H9 (cell line): ENCODE results near the gene C1QL1. TPM values are rescaled to one million over a fixed set of nuclear protein-coding genes. Genes with fewer than 3 reads are reported as not detected.

ENCODE experiments used
- DNase-seq: peaks from one replicate; pipeline ENCODE4 v3.0.0-alpha.2; 2017
- H2AFZ ChIP-seq: one replicate; pipeline ENCODE4 v1.6.1; 2013; ENCODE audit warnings: mild to moderate bottlenecking, low read length, control low read depth, moderate library complexity
- H2AK5ac ChIP-seq: 2 replicates; pipeline ENCODE4 v1.6.1; 2013; ENCODE audit warnings: low read length, control low read depth, mixed read lengths; ENCODE audit not compliant: insufficient read length
- H2BK120ac ChIP-seq: one replicate; pipeline ENCODE4 v1.6.1; 2013; ENCODE audit warnings: low read depth, mild to moderate bottlenecking, low read length, control low read depth, inconsistent platforms; ENCODE audit not compliant: poor library complexity, severe bottlenecking
- H2BK12ac ChIP-seq: 2 replicates; pipeline ENCODE4 v1.6.1; 2013; ENCODE audit warnings: low read length, control low read depth, mixed read lengths, low read depth; ENCODE audit not compliant: insufficient read length
- H2BK15ac ChIP-seq: 2 replicates; pipeline ENCODE4 v1.6.1; 2013; ENCODE audit warnings: low read depth, low read length, control low read depth
- H2BK20ac ChIP-seq: one replicate; pipeline ENCODE4 v1.6.1; 2013; ENCODE audit warnings: low read depth, mild to moderate bottlenecking, low read length, control low read depth, inconsistent platforms; ENCODE audit not compliant: poor library complexity, severe bottlenecking
- H2BK5ac ChIP-seq: 2 replicates; pipeline ENCODE4 v1.6.1; 2013; ENCODE audit warnings: low read length, control low read depth, mixed read lengths; ENCODE audit not compliant: insufficient read length
- H3K14ac ChIP-seq: 2 replicates; pipeline ENCODE4 v1.6.1; 2013; ENCODE audit warnings: low read length, control low read depth; ENCODE audit not compliant: insufficient read depth
- H3K18ac ChIP-seq: 2 replicates; pipeline ENCODE4 v1.6.1; 2013; ENCODE audit warnings: low read depth, mild to moderate bottlenecking, mixed read lengths, low read length, control low read depth; ENCODE audit not compliant: insufficient read length
- H3K23ac ChIP-seq: 2 replicates; pipeline ENCODE4 v1.6.1; 2013; ENCODE audit warnings: low read length, control low read depth, mixed read lengths, low read depth; ENCODE audit not compliant: insufficient read length
- H3K23me2 ChIP-seq: 2 replicates; pipeline ENCODE4 v1.6.1; 2013; ENCODE audit warnings: low read depth, mild to moderate bottlenecking, mixed read lengths, low read length, control low read depth; ENCODE audit not compliant: insufficient read length, poor library complexity, severe bottlenecking
- H3K27ac ChIP-seq: 2 replicates; pipeline ENCODE4 v1.5.1; 2013; ENCODE audit warnings: low read length, control low read depth, mixed read lengths, low read depth; ENCODE audit not compliant: insufficient read length
- H3K27me3 ChIP-seq: 2 replicates; pipeline ENCODE4 v1.6.1; 2013; ENCODE audit warnings: low read length, control low read depth, inconsistent platforms; ENCODE audit not compliant: insufficient read depth
- H3K4ac ChIP-seq: 2 replicates; pipeline ENCODE4 v1.6.1; 2013; ENCODE audit warnings: low read depth, mild to moderate bottlenecking, control low read depth, inconsistent platforms, low read length, moderate library complexity
- H3K4me1 ChIP-seq: 2 replicates; pipeline ENCODE4 v1.6.1; 2013; ENCODE audit warnings: low read length, control low read depth, inconsistent platforms; ENCODE audit not compliant: insufficient read depth
- H3K4me2 ChIP-seq: 2 replicates; pipeline ENCODE4 v1.6.1; 2013; ENCODE audit warnings: low read length, control low read depth, mixed read lengths; ENCODE audit not compliant: insufficient read length, insufficient read depth
- H3K56ac ChIP-seq: 2 replicates; pipeline ENCODE4 v1.6.1; 2013; ENCODE audit warnings: low read depth, mild to moderate bottlenecking, mixed read lengths, low read length, control low read depth; ENCODE audit not compliant: insufficient read length
- H3K79me1 ChIP-seq: 2 replicates; pipeline ENCODE4 v1.6.1; 2013; ENCODE audit warnings: low read depth, mild to moderate bottlenecking, moderate library complexity, low read length, control low read depth, inconsistent platforms; ENCODE audit not compliant: insufficient read depth, poor library complexity, severe bottlenecking
- H3K79me2 ChIP-seq: 2 replicates; pipeline ENCODE4 v1.6.1; 2013; ENCODE audit warnings: low read length, control low read depth, inconsistent platforms; ENCODE audit not compliant: insufficient read depth
- H3K9ac ChIP-seq: 2 replicates; pipeline ENCODE4 v1.6.1; 2013; ENCODE audit warnings: low read length, control low read depth, mixed read lengths; ENCODE audit not compliant: insufficient read length; ENCODE audit errors: extremely low read depth
- H3K9me3 ChIP-seq: one replicate; pipeline ENCODE4 v1.6.1; 2013; ENCODE audit warnings: low read depth, low read length, inconsistent platforms; ENCODE audit not compliant: control insufficient read depth
- H3T11ph ChIP-seq: one replicate; pipeline ENCODE4 v1.6.1; 2013; ENCODE audit warnings: mild to moderate bottlenecking, low read length, control low read depth, inconsistent platforms
- H4K20me1 ChIP-seq: one replicate; pipeline ENCODE4 v1.6.1; 2013; ENCODE audit not compliant: control insufficient read depth, insufficient read length, insufficient read depth
- H4K5ac ChIP-seq: 2 replicates; pipeline ENCODE4 v1.6.1; 2013; ENCODE audit warnings: low read depth, mild to moderate bottlenecking, mixed read lengths, low read length, control low read depth; ENCODE audit not compliant: insufficient read length
- H4K8ac ChIP-seq: replicated peaks from 2 replicates; pipeline ENCODE4 v1.6.1; 2013; ENCODE audit warnings: low read length, control low read depth, mixed read lengths, low read depth; ENCODE audit not compliant: insufficient read length
- H4K91ac ChIP-seq: 2 replicates; pipeline ENCODE4 v1.6.1; 2013; ENCODE audit warnings: low read depth, mild to moderate bottlenecking, moderate library complexity, mixed read lengths, low read length, control low read depth; ENCODE audit not compliant: insufficient read length
- H3K27ac Mint-ChIP-seq, 3 experiments: 2 replicates in 2 of 3; 3 replicates in 1 of 3; pipeline ENCODE4 v1.8.0; 2020 to 2021; ENCODE audit warnings: mixed read lengths in 3 of 3, mild to moderate bottlenecking in 1 of 3, moderate library complexity in 1 of 3
- H3K27me3 Mint-ChIP-seq: 2 replicates; pipeline ENCODE4 v1.8.0; 2021; ENCODE audit warnings: low read depth, mild to moderate bottlenecking, moderate library complexity, mixed read lengths
- H3K36me3 Mint-ChIP-seq, 3 experiments: 2 replicates in 2 of 3; 3 replicates in 1 of 3; pipeline ENCODE4 v1.8.0; 2020 to 2021; ENCODE audit warnings: low read depth in 3 of 3, mixed read lengths in 3 of 3; ENCODE audit not compliant: insufficient read depth in 1 of 3
- H3K4me1 Mint-ChIP-seq, 2 experiments: 2 replicates each; pipeline ENCODE4 v1.8.0; 2020; ENCODE audit warnings: mixed read lengths in 2 of 2
- H3K4me3 Mint-ChIP-seq, 2 experiments: 2 replicates in 1 of 2; 3 replicates in 1 of 2; pipeline ENCODE4 v1.8.0; 2020 to 2021; ENCODE audit warnings: mild to moderate bottlenecking in 2 of 2, mixed read lengths in 2 of 2, moderate library complexity in 1 of 2
- H3K9me3 Mint-ChIP-seq, 2 experiments: 2 replicates in 1 of 2; 3 replicates in 1 of 2; pipeline ENCODE4 v1.8.0; 2020; ENCODE audit warnings: mild to moderate bottlenecking in 2 of 2, mixed read lengths in 2 of 2, moderate library complexity in 1 of 2
- WGBS: extraction: QIAGEN DNeasy Blood & Tissue Kit; methylation state at CpG from one replicate; pipeline ENCODE4 v1.1.7; 2013; ENCODE audit warnings: missing lambda C conversion rate, low lambda C conversion rate, mixed read lengths; ENCODE audit not compliant: insufficient read length; ENCODE audit errors: extremely low coverage; 5-methylcytosine and 5-hydroxymethylcytosine counted together
- total RNA-seq: library from RNA; stranded (reverse); gene quantifications from 2 replicates; pipeline ENCODE4 v1.2.1, GENCODE V29; 2021
- TF ChIP-seq, protein P1 (sequence below): fragments of 200-600 bp; sonication (generic); conservative IDR thresholded peaks from 3 replicates; pipeline ENCODE4 v1.8.0; 2021; ENCODE audit warnings: antibody characterized with exemption, mild to moderate bottlenecking

C1QL1 gene
- total RNA-seq, 1 experiment from 2014 or later = 6.0 TPM

DNA sequence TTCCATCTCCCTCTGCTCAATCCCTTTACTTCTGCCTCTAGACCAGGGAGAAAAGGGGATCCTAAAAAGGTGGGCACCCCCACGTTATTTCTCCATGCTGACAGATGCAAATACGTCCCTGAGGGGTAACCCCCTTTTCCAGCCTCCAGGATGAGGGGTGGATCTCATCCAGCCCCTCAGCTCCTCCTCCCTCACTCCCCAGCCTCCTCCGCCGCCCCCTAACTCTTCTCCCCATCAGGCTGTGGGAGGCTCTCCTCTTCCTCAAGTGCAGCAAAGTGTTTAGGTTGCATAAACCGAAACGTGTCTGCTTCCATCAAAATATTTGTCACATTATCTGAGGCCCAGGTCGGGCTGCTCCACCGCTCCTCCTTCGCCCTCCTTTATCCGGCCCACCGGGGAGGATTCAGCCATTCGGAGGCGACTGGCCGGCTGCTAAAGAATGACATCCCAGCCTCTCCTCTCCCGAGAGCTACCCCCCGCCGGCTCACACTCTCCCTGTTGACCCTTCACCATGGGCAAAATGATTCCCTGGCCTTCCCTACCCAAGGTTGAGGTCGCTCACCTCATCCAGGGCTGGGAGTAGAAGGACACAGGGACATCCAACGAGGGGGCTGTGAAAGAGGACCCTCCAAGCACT, 1.2 kb upstream of the C1QL1 start:
- peaks cover 31 to 49% of the 10 kb centered on the region in 2 experiments for H3K4me1 Mint-ChIP-seq
- H3K4me2 ChIP-seq = peak overlapping the region; percentile 68
- H2BK5ac ChIP-seq = no peak overlapping the region
- no peak overlapping the region for H2AFZ ChIP-seq
- peaks cover 86% of the 10 kb centered on the region for H3K27me3 Mint-ChIP-seq
- H3K9ac ChIP-seq = no peak overlapping the region
- H3K4me3 Mint-ChIP-seq = peak overlapping the region; percentile 76 to 94
- no peak overlapping the region for H3K18ac ChIP-seq
- no peak overlapping the region for H2BK120ac ChIP-seq
- H4K91ac ChIP-seq = no peak overlapping the region
- no peak overlapping the region for H3K23ac ChIP-seq
- peaks cover 0 to 1% (median 0%) of the 10 kb centered on the region in 3 experiments; a peak in 1 of 7 replicates for H3K36me3 Mint-ChIP-seq
- no peak overlapping the region for H2AK5ac ChIP-seq
- H3K4me1 ChIP-seq = no peaks in the 10 kb centered on the region; the same call in 1 of the 2 replicates
- peaks cover 31% of the 10 kb centered on the region for H3K27me3 ChIP-seq
- no peak overlapping the region for H3K27ac ChIP-seq
- no peak overlapping the region for H2BK20ac ChIP-seq
- no peak overlapping the region for H4K8ac ChIP-seq
- no peak overlapping the region for H3T11ph ChIP-seq
- H3K79me1 ChIP-seq = no peaks in the 10 kb centered on the region
- DNase-seq = peak; percentile 73
- H4K5ac ChIP-seq = no peak overlapping the region
- no peak overlapping the region for H2BK15ac ChIP-seq
- no peaks in the 10 kb centered on the region for H3K79me2 ChIP-seq
- peaks cover 32% of the 10 kb centered on the region for H3K23me2 ChIP-seq
- H3K9me3 ChIP-seq = no peaks in the 10 kb centered on the region
- H3K9me3 Mint-ChIP-seq = peaks cover 0 to 2% of the 10 kb centered on the region in 2 experiments; a peak in 1 of 5 replicates
- WGBS = no CpG with 5 or more reads among the region's 19 CpGs
- H3K27ac Mint-ChIP-seq = peak overlapping the region in 1 of 3 experiments; percentile 70; a peak in 2 of 7 replicates
- no peak overlapping the region for H3K14ac ChIP-seq
- no peak overlapping the region for H3K56ac ChIP-seq
- no peaks in the 10 kb centered on the region for H4K20me1 ChIP-seq
- TF ChIP-seq, protein P1, sequence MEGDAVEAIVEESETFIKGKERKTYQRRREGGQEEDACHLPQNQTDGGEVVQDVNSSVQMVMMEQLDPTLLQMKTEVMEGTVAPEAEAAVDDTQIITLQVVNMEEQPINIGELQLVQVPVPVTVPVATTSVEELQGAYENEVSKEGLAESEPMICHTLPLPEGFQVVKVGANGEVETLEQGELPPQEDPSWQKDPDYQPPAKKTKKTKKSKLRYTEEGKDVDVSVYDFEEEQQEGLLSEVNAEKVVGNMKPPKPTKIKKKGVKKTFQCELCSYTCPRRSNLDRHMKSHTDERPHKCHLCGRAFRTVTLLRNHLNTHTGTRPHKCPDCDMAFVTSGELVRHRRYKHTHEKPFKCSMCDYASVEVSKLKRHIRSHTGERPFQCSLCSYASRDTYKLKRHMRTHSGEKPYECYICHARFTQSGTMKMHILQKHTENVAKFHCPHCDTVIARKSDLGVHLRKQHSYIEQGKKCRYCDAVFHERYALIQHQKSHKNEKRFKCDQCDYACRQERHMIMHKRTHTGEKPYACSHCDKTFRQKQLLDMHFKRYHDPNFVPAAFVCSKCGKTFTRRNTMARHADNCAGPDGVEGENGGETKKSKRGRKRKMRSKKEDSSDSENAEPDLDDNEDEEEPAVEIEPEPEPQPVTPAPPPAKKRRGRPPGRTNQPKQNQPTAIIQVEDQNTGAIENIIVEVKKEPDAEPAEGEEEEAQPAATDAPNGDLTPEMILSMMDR = no peak
- H3K4ac ChIP-seq = no peak overlapping the region
- no peak overlapping the region for H2BK12ac ChIP-seq
